ENCODE measurements around the gene SEC24B. TPM values are rescaled to one million over a fixed set of nuclear protein-coding genes. Genes with fewer than 3 reads are reported as not detected.

The SEC24B gene
- total RNA-seq, 1 donor from 2014 or later, result 49.6 TPM

DNA sequence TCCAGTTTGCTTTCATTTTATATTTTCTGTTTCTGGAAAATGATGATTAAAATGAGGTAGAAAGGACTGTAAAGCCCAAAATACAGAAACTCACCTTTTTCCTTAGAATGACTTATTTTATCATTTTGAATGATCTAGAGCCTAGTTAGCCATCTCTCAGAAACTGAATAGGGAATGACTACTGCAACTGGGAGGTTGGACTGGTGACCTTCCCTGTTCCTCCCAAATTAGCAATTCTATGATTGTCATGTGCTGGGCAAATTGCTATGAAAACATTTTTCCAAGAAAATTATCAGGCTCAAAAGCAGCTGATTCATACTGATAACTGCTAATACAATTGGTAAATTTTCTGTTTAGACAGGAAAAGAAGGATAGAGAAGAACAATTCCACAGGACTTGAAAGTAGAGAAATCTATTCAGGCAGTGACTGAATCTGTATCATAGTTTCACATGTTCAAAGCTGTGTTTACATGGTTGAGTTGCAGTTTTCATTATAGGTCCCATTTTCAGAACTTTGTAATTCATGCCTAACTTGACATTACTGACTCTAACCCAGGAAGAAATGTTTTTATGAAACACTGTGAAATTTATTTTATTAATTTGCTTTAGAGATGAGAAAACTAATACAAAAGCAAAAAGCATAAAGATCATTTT lies 43.4 kb upstream of the SEC24B start:
- no peak overlapping the region for H3K27ac Mint-ChIP-seq (ENCODE audit: unreplicated experiment)
- H3K9me3 Mint-ChIP-seq (ENCODE audit: unreplicated experiment), result no peaks in the 10 kb centered on the region
- no peak overlapping the region for H3K4me3 Mint-ChIP-seq (ENCODE audit: unreplicated experiment)
- no peak for DNase-seq (ENCODE audit: low spot score)
- peaks cover 3% of the 10 kb centered on the region for H3K27me3 Mint-ChIP-seq (ENCODE audit: unreplicated experiment)
- no peak for TF ChIP-seq CTCF (IDR thresholded peaks at IDR 0.05; ENCODE audit: unreplicated experiment)
- peaks cover 5% of the 10 kb centered on the region for H3K4me1 Mint-ChIP-seq (ENCODE audit: unreplicated experiment)
- H3K36me3 Mint-ChIP-seq (ENCODE audit: low read depth, unreplicated experiment), result no peaks in the 10 kb centered on the region

GRCh38 chr4:109395694-109396093 lies 37.9 kb upstream of the SEC24B start:
- Mint-ChIP-seq H3K4me3 (ENCODE audit: unreplicated experiment) (no peak overlapping the region), H3K9me3 (ENCODE audit: unreplicated experiment) (no peaks in the 10 kb centered on the region), H3K27ac (ENCODE audit: unreplicated experiment) (no peak overlapping the region), H3K27me3 (ENCODE audit: unreplicated experiment) (no peaks in the 10 kb centered on the region), H3K4me1 (ENCODE audit: unreplicated experiment) (peaks cover 5% of the 10 kb centered on the region), H3K36me3 (ENCODE audit: low read depth, unreplicated experiment) (no peaks in the 10 kb centered on the region)
- no peak for TF ChIP-seq CTCF (IDR thresholded peaks at IDR 0.05; ENCODE audit: unreplicated experiment)
- no peak for DNase-seq (ENCODE audit: low spot score)

DNA sequence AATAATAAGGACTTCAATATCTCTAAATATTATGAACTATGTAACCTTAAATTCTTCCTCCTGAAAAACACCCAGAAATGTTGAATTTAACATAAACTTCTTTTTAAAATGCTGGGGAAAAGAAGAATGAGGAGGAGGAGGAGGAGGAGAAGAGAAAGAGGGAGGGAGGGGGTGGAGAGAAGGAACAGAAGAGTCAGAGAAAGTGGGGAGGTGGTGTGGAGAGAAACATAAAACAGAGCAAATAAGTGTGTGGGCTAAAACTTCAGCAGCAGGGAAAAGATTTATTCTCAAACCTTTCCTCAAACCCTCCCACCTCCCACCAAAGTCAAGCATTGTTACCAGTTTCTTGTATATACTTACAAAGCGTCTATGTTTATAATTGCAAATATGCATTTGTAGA lies 34.7 kb upstream of the SEC24B start:
- no peak for DNase-seq (ENCODE audit: low spot score)
- Mint-ChIP-seq H3K27ac (ENCODE audit: unreplicated experiment) (no peak overlapping the region), H3K27me3 (ENCODE audit: unreplicated experiment) (no peaks in the 10 kb centered on the region), H3K9me3 (ENCODE audit: unreplicated experiment) (no peaks in the 10 kb centered on the region), H3K4me1 (ENCODE audit: unreplicated experiment) (peaks cover 5% of the 10 kb centered on the region), H3K4me3 (ENCODE audit: unreplicated experiment) (no peak overlapping the region), H3K36me3 (ENCODE audit: low read depth, unreplicated experiment) (no peaks in the 10 kb centered on the region)
- no peak for TF ChIP-seq CTCF (IDR thresholded peaks at IDR 0.05; ENCODE audit: unreplicated experiment)

GRCh38 chr4:109406337-109406931 lies 27.2 kb upstream of the SEC24B start:
- TF ChIP-seq CTCF (IDR thresholded peaks at IDR 0.05; ENCODE audit: unreplicated experiment), result peak; percentile 58
- H3K4me3 Mint-ChIP-seq (ENCODE audit: unreplicated experiment), result no peak overlapping the region
- no peaks in the 10 kb centered on the region for H3K4me1 Mint-ChIP-seq (ENCODE audit: unreplicated experiment)
- H3K27ac Mint-ChIP-seq (ENCODE audit: unreplicated experiment), result no peak overlapping the region
- DNase-seq (ENCODE audit: low spot score), result peak; percentile 42
- H3K27me3 Mint-ChIP-seq (ENCODE audit: unreplicated experiment), result no peaks in the 10 kb centered on the region
- no peaks in the 10 kb centered on the region for H3K9me3 Mint-ChIP-seq (ENCODE audit: unreplicated experiment)
- no peaks in the 10 kb centered on the region for H3K36me3 Mint-ChIP-seq (ENCODE audit: low read depth, unreplicated experiment)

GRCh38 chr4:109407027-109407737 lies 26.4 kb upstream of the SEC24B start:
- no peaks in the 10 kb centered on the region for H3K9me3 Mint-ChIP-seq (ENCODE audit: unreplicated experiment)
- no peak for DNase-seq (ENCODE audit: low spot score)
- peaks cover 5% of the 10 kb centered on the region for H3K4me1 Mint-ChIP-seq (ENCODE audit: unreplicated experiment)
- TF ChIP-seq CTCF (IDR thresholded peaks at IDR 0.05; ENCODE audit: unreplicated experiment), result no peak
- H3K27ac Mint-ChIP-seq (ENCODE audit: unreplicated experiment), result no peak overlapping the region
- H3K27me3 Mint-ChIP-seq (ENCODE audit: unreplicated experiment), result no peaks in the 10 kb centered on the region
- H3K36me3 Mint-ChIP-seq (ENCODE audit: low read depth, unreplicated experiment), result no peaks in the 10 kb centered on the region
- H3K4me3 Mint-ChIP-seq (ENCODE audit: unreplicated experiment), result no peak overlapping the region
